Gastroesophageal sphincter (tissue), 4 donors: ENCODE results near the gene KCNK17. TPM values are rescaled to one million over a fixed set of nuclear protein-coding genes. Genes with fewer than 3 reads are reported as not detected.

Source experiments
- ATAC-seq: fragments of 150-250 bp; one replicate; pipeline ENCODE4 v1.9.1; 2016; ENCODE audit warnings: mild to moderate bottlenecking, moderate library complexity
- H3K27ac ChIP-seq, 4 donors: fragments of 200-600 bp; sonication (generic) in 3 of 4; 1 replicate in 3 of 4; 2 replicates in 1 of 4; pipeline ENCODE4 v1.5.1; 2016 to 2019
- H3K27me3 ChIP-seq: fragments of 200-600 bp; sonication (generic); one replicate; pipeline ENCODE4 v1.5.1; 2019
- H3K36me3 ChIP-seq, 2 donors: fragments of 200-600 bp; sonication (generic); one replicate each; pipeline ENCODE4 v1.5.1; 2019; ENCODE audit warnings: control low read depth in 1 of 2
- H3K4me1 ChIP-seq, 3 donors: fragments of 200-600 bp; sonication (generic); 1 replicate in 2 of 3; 2 replicates in 1 of 3; pipeline ENCODE4 v1.5.1; 2016 to 2019; ENCODE audit warnings: control low read depth in 2 of 3
- H3K4me3 ChIP-seq, 2 donors: fragments of 200-600 bp; sonication (generic); one replicate each; pipeline ENCODE4 v1.5.1; 2019; ENCODE audit warnings: mild to moderate bottlenecking in 1 of 2, moderate library complexity in 1 of 2
- H3K9me3 ChIP-seq, 3 donors: fragments of 200-600 bp; sonication (generic); one replicate each; pipeline ENCODE4 v1.5.1; 2017 to 2019; ENCODE audit warnings: control low read depth in 2 of 3
- EP300 ChIP-seq: sonication (generic); formaldehyde crosslinking; IDR thresholded peaks from one replicate; pipeline ENCODE4 v1.6.1; 2017; ENCODE audit warnings: antibody characterized with exemption, mild to moderate bottlenecking
- POLR2A ChIP-seq, 2 donors: fragments of 450-650 bp; IDR thresholded peaks; one replicate each; pipeline ENCODE4 v1.6.1; 2017; ENCODE audit warnings: antibody characterized with exemption in 2 of 2, mild to moderate bottlenecking in 2 of 2, moderate library complexity in 1 of 2
- POLR2AphosphoS5 ChIP-seq: sonication (generic); formaldehyde crosslinking; IDR thresholded peaks from one replicate; pipeline ENCODE4 v1.6.1; 2017; ENCODE audit warnings: antibody characterized with exemption
- WGBS, 2 donors: methylation state at CpG; one replicate each; pipeline ENCODE4 v1.1.5; 2018; ENCODE audit warnings: low coverage in 1 of 2; 5-methylcytosine and 5-hydroxymethylcytosine counted together
- total RNA-seq, 4 donors: library from RNA; depleted of rRNA; stranded (reverse); fragments of >200 nt; gene quantifications; one replicate each; pipeline ENCODE4 v1.1.0, GENCODE V29; 2016
- TF ChIP-seq, protein P1 (sequence below), 4 experiments: fragments of 200-600 bp in 2 of 4; fragments of 450-650 bp in 2 of 4; sonication (generic) in 1 of 4; IDR thresholded peaks; one replicate each; pipeline ENCODE4 v1.5.1; 2017 to 2019; ENCODE audit warnings: antibody characterized with exemption in 4 of 4, mild to moderate bottlenecking in 2 of 4, moderate library complexity in 2 of 4

KCNK17 gene
- total RNA-seq, 4 donors from 2014 or later = 0.27 to 0.47 TPM; not detected in 2

DNA sequence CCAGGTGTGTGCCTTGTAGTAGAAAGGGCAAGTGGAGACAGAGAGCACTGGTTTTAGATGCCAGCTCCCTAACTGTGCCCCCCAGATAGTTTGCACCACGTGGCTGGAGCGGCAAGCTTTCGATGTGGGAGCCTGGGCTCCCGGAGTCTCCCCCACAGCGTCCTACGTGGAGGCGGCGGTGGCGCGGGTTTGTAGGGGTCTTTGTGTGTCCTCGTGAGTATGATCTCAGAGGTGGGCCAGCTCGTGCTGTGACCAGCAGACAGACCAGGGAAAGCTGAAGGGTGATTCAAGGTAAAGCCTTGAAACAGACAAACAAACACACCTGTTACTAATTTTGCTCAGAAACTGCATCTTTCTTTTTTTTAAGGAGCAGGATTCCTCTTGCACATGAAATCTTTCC lies 13.8 kb upstream of the KCNK17 start:
- Histone ChIP-seq H3K27me3 (peaks cover 28% of the 10 kb centered on the region), H3K4me1 (peaks cover 0 to 4% (median 0%) of the 10 kb centered on the region in 3 donors), H3K4me3 (no peak overlapping the region), H3K27ac (no peak overlapping the region), H3K9me3 (no peaks in the 10 kb centered on the region), H3K36me3 (no peaks in the 10 kb centered on the region)
- 93% methylated on average over 5 of the region's 12 CpGs; no CpG with 5 or more reads in 1 of the 2 donors for WGBS, 2 donors
- no peak for ATAC-seq
- TF ChIP-seq EP300 = no peak
- TF ChIP-seq POLR2AphosphoS5 = no peak
- TF ChIP-seq, protein P1, sequence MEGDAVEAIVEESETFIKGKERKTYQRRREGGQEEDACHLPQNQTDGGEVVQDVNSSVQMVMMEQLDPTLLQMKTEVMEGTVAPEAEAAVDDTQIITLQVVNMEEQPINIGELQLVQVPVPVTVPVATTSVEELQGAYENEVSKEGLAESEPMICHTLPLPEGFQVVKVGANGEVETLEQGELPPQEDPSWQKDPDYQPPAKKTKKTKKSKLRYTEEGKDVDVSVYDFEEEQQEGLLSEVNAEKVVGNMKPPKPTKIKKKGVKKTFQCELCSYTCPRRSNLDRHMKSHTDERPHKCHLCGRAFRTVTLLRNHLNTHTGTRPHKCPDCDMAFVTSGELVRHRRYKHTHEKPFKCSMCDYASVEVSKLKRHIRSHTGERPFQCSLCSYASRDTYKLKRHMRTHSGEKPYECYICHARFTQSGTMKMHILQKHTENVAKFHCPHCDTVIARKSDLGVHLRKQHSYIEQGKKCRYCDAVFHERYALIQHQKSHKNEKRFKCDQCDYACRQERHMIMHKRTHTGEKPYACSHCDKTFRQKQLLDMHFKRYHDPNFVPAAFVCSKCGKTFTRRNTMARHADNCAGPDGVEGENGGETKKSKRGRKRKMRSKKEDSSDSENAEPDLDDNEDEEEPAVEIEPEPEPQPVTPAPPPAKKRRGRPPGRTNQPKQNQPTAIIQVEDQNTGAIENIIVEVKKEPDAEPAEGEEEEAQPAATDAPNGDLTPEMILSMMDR (IDR thresholded peaks at IDR 0.05) = no peak
- no peak for TF ChIP-seq POLR2A (IDR thresholded peaks at IDR 0.05)

DNA sequence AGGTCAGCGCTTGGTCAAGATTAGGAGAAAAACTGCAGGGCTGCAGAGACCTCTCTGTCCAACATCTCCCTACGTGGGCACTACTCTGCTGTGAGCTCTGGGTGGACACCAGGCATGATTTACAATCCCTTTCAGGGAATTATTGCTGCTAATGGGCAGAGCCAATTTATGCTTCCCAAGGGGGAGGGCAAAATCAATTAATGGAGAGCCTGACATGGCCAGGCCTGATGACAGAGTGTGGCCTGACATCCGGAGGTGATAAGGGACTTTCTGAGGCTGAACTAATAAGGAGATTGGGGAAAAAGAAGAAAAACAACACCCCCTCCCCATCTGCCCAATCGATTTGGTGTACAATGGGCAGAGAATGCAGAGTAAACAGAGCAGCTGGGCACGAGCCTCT lies 13.3 kb upstream of the KCNK17 start:
- WGBS, 2 donors = 47 to 100% methylated on average over 1 to 2 of the region's 5 CpGs
- ATAC-seq = no peak
- TF ChIP-seq, protein P1 (IDR thresholded peaks at IDR 0.05) = no peak
- TF ChIP-seq EP300 = no peak
- no peak for TF ChIP-seq POLR2AphosphoS5
- no peak for TF ChIP-seq POLR2A (IDR thresholded peaks at IDR 0.05)

DNA sequence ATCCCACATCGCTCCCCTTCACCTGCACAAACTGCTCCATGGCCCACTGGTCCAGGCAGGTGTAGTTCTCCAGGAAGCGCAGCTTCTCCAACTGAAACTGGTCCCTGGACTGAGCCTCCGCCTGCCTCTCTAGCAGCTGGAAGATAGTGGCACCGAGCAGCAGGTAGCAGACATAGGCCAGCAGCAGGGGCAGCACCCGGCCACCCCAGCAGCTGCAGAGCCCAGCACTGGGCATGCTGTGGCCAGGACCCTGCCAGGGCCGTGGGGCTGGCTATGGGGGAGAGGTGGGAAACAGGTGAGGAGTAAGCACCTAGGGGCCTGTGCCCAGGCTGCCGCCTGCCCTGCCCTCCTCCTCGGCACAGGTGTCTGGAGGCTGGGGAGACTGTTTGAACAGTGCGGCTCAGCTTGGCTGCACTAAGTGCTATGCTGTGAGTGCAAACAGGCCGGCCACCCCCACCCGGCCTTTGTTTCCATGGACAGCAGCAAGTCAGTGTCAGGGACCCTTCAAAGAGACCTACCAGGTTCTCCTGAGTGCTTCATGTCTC lies 8.2 kb upstream of the KCNK17 start, which contains the start of gene KCNK16:
KCNK16 (minus strand) TSS at position 397 of the 545 bp plus-strand sequence; CDS start at position 235, 162 bp downstream.
- H3K36me3 ChIP-seq = no peaks in the 10 kb centered on the region
- no peaks in the 10 kb centered on the region for H3K9me3 ChIP-seq
- no peak for ATAC-seq
- WGBS, 2 donors = 98% methylated on average over 5 of the region's 11 CpGs; no CpG with 5 or more reads in 1 of the 2 donors
- no peak for TF ChIP-seq POLR2A (IDR thresholded peaks at IDR 0.05)
- TF ChIP-seq POLR2AphosphoS5 = no peak
- TF ChIP-seq EP300 = no peak
- TF ChIP-seq, protein P1 (IDR thresholded peaks at IDR 0.05) = no peak
- H3K27me3 ChIP-seq = peaks cover 12% of the 10 kb centered on the region
- H3K4me3 ChIP-seq = no peak within 1 kb of the TSS
- H3K4me1 ChIP-seq = no peaks in the 10 kb centered on the region
- H3K27ac ChIP-seq = no peak within 1 kb of the TSS

More for the DNA sequence above, 13.3 kb upstream of the KCNK17 start:
- Histone ChIP-seq H3K9me3 (no peaks in the 10 kb centered on the region), H3K4me3 (no peak overlapping the region), H3K4me1 (peaks cover 0 to 4% (median 0%) of the 10 kb centered on the region in 3 donors), H3K36me3 (no peaks in the 10 kb centered on the region), H3K27ac (no peak overlapping the region), H3K27me3 (peaks cover 28% of the 10 kb centered on the region)

DNA sequence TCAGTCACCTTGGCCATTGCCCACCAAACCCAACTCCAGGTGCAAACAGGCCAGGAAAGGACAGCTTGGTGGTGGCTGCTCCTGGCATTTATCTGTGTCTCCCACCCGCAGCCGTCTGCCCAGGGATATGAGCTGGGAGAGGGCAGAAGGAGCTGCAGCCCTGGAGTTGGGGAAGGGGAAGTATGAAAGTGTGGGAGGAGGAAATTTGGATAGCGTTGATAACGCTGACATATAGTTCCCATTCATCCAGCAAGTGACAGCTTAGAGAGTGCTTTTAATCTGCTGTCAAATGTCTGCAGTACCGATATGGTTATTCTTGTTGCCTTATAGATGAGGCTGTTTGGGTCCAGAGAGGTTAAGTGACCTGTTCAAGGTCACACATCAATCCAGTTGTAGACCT lies 7.5 kb upstream of the KCNK17 start:
- H3K4me1 ChIP-seq = no peaks in the 10 kb centered on the region
- TF ChIP-seq, protein P1 (IDR thresholded peaks at IDR 0.05) = no peak
- TF ChIP-seq POLR2AphosphoS5 = no peak
- TF ChIP-seq EP300 = no peak
- no peak for TF ChIP-seq POLR2A (IDR thresholded peaks at IDR 0.05)
- peaks cover 6% of the 10 kb centered on the region for H3K27me3 ChIP-seq
- no peak overlapping the region for H3K4me3 ChIP-seq
- 55 to 85% methylated on average over 4 to 5 of the region's 5 CpGs for WGBS, 2 donors
- no peaks in the 10 kb centered on the region for H3K9me3 ChIP-seq
- ATAC-seq = no peak
- H3K36me3 ChIP-seq = no peaks in the 10 kb centered on the region
- H3K27ac ChIP-seq = no peak overlapping the region

DNA sequence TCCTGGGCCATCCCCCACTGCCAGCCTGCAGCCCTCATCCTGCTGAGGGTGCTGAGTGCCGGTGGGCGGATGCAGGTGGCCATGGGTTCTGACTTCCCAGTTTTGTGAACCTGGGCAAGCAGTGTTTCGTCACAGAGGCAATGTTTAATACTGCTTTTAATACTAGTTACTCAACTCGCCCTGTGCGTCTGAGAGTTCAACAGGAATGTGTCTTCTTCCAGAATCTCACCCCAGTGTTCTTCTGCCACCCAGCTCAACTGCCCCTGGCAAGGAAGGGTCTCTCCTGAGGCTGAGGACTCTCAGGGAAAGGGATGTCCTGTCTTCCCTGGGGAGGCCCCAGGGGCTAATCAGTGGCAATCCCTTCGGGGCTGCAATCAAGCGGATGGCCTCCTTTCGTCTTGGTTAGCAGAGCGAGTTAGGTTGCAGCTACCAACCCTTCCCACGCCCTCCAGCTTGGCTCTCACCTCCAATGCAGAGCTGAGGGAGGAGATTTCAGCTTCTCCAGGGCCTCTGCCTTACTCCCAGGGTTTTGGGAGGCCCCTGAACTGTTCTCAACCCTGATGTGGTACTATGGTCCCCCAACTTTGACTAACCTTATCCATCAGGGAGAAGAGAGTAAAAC lies 6.3 kb upstream of the KCNK17 start:
- no peak for ATAC-seq
- Histone ChIP-seq H3K27ac (no peak overlapping the region), H3K27me3 (peaks cover 8% of the 10 kb centered on the region), H3K9me3 (no peaks in the 10 kb centered on the region), H3K36me3 (no peaks in the 10 kb centered on the region), H3K4me1 (no peaks in the 10 kb centered on the region), H3K4me3 (no peak overlapping the region)
- TF ChIP-seq EP300 = no peak
- TF ChIP-seq POLR2A (IDR thresholded peaks at IDR 0.05) = no peak
- TF ChIP-seq, protein P1 (IDR thresholded peaks at IDR 0.05) = no peak
- no peak for TF ChIP-seq POLR2AphosphoS5
- WGBS, 2 donors = 66 to 95% methylated on average over 4 to 8 of the region's 10 CpGs
